ENCODE data around the gene GAS7.

DNA sequence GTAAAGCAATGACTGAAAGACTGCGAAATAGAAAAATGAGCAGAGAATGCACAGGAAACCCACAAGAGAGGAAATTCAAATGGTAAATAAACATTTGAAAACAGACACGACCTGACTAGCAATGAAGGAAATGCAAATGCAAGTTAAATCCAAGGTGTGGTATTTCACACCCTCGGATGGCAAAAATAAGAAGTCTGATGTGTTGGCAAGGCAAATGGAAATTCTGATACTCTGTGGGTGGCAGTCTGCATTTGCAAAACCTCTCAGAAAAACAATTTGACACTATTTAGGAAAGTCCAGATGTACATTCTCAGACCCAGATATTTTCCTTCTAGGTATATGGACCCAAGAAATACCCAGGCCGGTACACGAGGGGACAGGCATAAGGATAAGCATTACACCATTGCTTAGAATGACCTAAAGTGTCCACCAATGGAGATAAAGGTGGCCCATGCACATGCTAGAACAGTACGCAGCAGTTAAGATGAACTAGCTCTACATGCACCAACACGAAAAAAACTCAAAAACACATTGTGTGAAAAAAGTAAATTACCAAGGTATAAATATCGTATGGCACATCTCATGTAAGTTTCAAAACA lies 116.7 kb downstream of the GAS7 start:
- TF ChIP-seq EP300 (IDR thresholded peaks at IDR 0.05; ENCODE audit: low read length) (no peak), MYC (IDR thresholded peaks at IDR 0.05; ENCODE audit: low read depth, low read length) (no peak), MYC (CRISPR knock-in tag; IDR thresholded peaks at IDR 0.05; ENCODE audit: borderline replicate concordance, low read depth) (no peak), MAFK (IDR thresholded peaks at IDR 0.05; ENCODE audit: low read length) (no peak), ZBTB8A (IDR thresholded peaks at IDR 0.05; ENCODE audit: partially characterized antibody) (no peak), CREBBP (IDR thresholded peaks at IDR 0.05; ENCODE audit: low read depth, low read length) (no peak), RFX5 (IDR thresholded peaks at IDR 0.05; ENCODE audit: low read depth, low read length) (no peak)
- TF ChIP-seq, protein P1, sequence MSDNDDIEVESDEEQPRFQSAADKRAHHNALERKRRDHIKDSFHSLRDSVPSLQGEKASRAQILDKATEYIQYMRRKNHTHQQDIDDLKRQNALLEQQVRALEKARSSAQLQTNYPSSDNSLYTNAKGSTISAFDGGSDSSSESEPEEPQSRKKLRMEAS (CRISPR knock-in tag; IDR thresholded peaks at IDR 0.05), result no peak
